GM12872 (cell line): Measurements from ENCODE around the gene PRKG1.

Experiments
- CTCF ChIP-seq: IDR thresholded peaks from 3 replicates; pipeline ENCODE4 v1.5.1; 2011; ENCODE audit warnings: low read depth, mild to moderate bottlenecking, low read length, moderate library complexity; ENCODE audit not compliant: insufficient read depth

The PRKG1 gene

DNA sequence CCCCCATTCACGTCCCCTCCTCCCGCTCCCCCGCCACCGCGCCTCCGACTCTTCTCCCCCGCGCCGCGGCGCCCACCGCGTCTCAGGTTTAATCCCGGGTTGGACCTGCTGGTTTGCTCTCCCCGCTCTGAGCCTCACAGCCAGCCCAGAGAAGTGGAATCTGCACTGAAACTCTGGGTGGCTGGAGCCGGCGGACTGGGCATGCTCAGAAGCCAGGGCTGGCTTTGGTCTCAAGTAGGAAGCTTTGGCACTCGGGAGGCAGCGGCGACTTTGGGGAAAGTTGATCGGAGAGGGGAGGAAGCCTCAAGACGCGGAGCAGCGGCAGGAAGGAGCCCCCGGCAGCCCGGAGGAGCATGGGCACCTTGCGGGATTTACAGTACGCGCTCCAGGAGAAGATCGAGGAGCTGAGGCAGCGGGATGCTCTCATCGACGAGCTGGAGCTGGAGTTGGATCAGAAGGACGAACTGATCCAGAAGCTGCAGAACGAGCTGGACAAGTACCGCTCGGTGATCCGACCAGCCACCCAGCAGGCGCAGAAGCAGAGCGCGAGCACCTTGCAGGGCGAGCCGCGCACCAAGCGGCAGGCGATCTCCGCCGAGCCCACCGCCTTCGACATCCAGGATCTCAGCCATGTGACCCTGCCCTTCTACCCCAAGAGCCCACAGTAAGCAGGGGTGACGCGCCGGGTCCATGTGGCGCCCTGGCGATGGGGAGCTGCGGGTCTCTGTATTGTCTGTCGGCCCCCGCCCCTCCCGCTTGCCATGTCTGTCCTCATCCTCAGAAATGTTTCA, at the start of gene PRKG1:
Gene PRKG1 (plus strand): TSS at position 250 of the 791 bp plus-strand sequence.
- TF ChIP-seq CTCF: no peak

- no peak for TF ChIP-seq CTCF
These were observed 45.9 kb upstream of the PRKG1 start for GRCh38 chr10:51028420-51028819.

DNA sequence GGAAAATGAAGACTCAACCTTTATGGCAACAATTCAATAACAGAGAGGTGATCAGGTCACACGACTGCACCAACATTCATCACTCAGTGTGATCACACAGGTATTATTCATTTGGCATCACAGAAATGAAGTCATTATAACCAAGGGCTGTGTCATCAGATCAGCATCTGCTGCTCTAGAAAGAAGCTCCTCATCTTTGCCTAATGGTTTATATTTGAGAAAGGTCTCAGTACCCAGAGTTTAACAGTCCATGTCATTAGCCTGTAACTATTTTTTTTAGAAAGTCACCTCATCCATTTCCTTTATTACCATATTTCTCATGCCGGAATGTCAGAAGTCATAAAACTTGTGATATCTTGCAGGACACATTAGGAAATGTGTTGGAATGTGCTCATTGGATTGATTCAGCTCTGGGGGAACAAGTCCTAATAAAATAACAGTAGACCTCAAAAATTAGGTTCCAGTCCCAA, 45.1 kb upstream of the PRKG1 start:
- TF ChIP-seq CTCF: no peak

DNA sequence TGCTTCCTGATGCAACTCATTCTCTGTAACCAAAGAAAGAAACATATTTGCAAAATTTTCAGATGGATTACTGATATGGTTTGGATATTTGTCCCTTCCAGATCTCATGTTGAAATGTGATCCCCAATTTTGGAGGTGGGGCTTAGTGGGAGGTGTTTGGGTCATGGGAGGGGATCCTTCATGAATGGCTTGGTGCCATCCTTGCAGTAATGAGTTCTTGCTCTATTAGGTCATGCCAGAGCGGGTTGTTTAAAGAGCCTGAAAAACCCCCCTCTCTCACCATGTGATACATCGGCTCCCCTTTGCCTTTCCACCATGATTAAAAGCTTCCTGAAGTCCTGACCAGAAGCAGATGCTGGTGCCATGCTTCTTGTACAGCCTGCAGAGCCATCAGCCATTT, 43.8 kb upstream of the PRKG1 start:
- TF ChIP-seq CTCF: no peak

- TF ChIP-seq CTCF: no peak
These were observed 42.3 kb upstream of the PRKG1 start for GRCh38 chr10:51031950-51032349.

- TF ChIP-seq CTCF: no peak
These were observed 39.5 kb upstream of the PRKG1 start for GRCh38 chr10:51034769-51035168.

- TF ChIP-seq CTCF: no peak
These were observed 38.9 kb upstream of the PRKG1 start for GRCh38 chr10:51035344-51035743.
